T-cell (primary cell): ENCODE data around the gene TSPAN9. TPM values are rescaled to one million over a fixed set of nuclear protein-coding genes. Genes with fewer than 3 reads are reported as not detected.

Experiments used
- ATAC-seq, 4 experiments: fragments of 200-7000 bp in 3 of 4; fragments of 150-1000 bp in 1 of 4; cut with Tn5 transposase; replicated peaks in 1 of 4; 1 replicate in 3 of 4; 2 replicates in 1 of 4; pipeline ENCODE4 v1.10.0; 2021; ENCODE audit warnings: moderate library complexity in 3 of 4, mild to moderate bottlenecking in 2 of 4, moderate number of reproducible peaks in 1 of 4
- CTCF ChIA-PET, 2 donors: fragments of 300-600 bp; sonication (Branson Sonifier 250); formaldehyde crosslinking; loops; one replicate each; lab custom pipeline; 2022; ENCODE audit warnings: antibody characterized with exemption in 2 of 2; lab: Charles Lee
- POLR2A ChIA-PET, 2 donors: fragments of 300-600 bp; sonication (Branson Sonifier 250); formaldehyde crosslinking; loops; one replicate each; lab custom pipeline; 2022; ENCODE audit warnings: antibody characterized with exemption in 2 of 2; lab: Charles Lee
- DNase-seq, 35 experiments: peaks; one replicate each; pipeline versions ENCODE4 v3.0.0 to v3.0.0-alpha.2; 2013 to 2023
- H3K27ac ChIP-seq: one replicate; pipeline ENCODE4 v1.5.1; 2013; ENCODE audit warnings: low read length
- H3K27me3 ChIP-seq, 2 experiments: replicated peaks in 1 of 2; 1 replicate in 1 of 2; 2 replicates in 1 of 2; pipeline versions ENCODE4 v1.6.1 to v1.7.0; 2013; ENCODE audit warnings: low read length in 1 of 2, mixed read lengths in 1 of 2; ENCODE audit not compliant: control insufficient read depth in 2 of 2, insufficient read depth in 2 of 2; ENCODE audit errors: extremely low read depth in 1 of 2
- H3K36me3 ChIP-seq, 2 donors: 1 replicate in 1 of 2; 2 replicates in 1 of 2; pipeline versions ENCODE4 v1.6.1 to v1.7.0; 2013; ENCODE audit warnings: low read length in 1 of 2; ENCODE audit not compliant: control insufficient read depth in 2 of 2, insufficient read depth in 1 of 2; ENCODE audit errors: extremely low read depth in 1 of 2
- H3K4me1 ChIP-seq, 2 experiments: 1 replicate in 1 of 2; 2 replicates in 1 of 2; pipeline versions ENCODE4 v1.6.1 to v1.7.0; 2013; ENCODE audit warnings: low read length in 2 of 2, mixed read lengths in 1 of 2; ENCODE audit not compliant: insufficient read depth in 2 of 2, control insufficient read depth in 1 of 2; ENCODE audit errors: extremely low read depth in 1 of 2
- H3K4me3 ChIP-seq, 2 donors: 1 replicate in 1 of 2; 2 replicates in 1 of 2; pipeline versions ENCODE4 v1.5.1 to v1.7.0; 2013; ENCODE audit warnings: mild to moderate bottlenecking in 2 of 2, low read length in 1 of 2, moderate library complexity in 1 of 2; ENCODE audit not compliant: control insufficient read depth in 1 of 2; ENCODE audit errors: extremely low read depth in 1 of 2
- H3K9me3 ChIP-seq: 2 replicates; pipeline ENCODE4 v1.7.0; 2013
- H3K27ac Mint-ChIP-seq, 2 donors: one replicate each; pipeline ENCODE4 v1.8.0; 2020 to 2021; ENCODE audit warnings: mild to moderate bottlenecking in 2 of 2, mixed read lengths in 2 of 2
- H3K27me3 Mint-ChIP-seq, 2 donors: one replicate each; pipeline ENCODE4 v1.8.0; 2021 to 2022; ENCODE audit warnings: mixed read lengths in 2 of 2
- H3K36me3 Mint-ChIP-seq: one replicate; pipeline ENCODE4 v1.8.0; 2021; ENCODE audit warnings: mixed read lengths
- H3K4me1 Mint-ChIP-seq, 3 donors: one replicate each; pipeline ENCODE4 v1.8.0; 2020 to 2022; ENCODE audit warnings: mixed read lengths in 3 of 3, mild to moderate bottlenecking in 1 of 3
- H3K4me3 Mint-ChIP-seq, 3 donors: one replicate each; pipeline ENCODE4 v1.8.0; 2020 to 2022; ENCODE audit warnings: mild to moderate bottlenecking in 3 of 3, mixed read lengths in 3 of 3, moderate library complexity in 3 of 3
- H3K9me3 Mint-ChIP-seq, 3 donors: one replicate each; pipeline ENCODE4 v1.8.0; 2020 to 2022; ENCODE audit warnings: mixed read lengths in 3 of 3
- whole genome bisulfite sequencing: methylation state at CpG from one replicate; pipeline ENCODE4 v1.1.5; 2013; ENCODE audit warnings: missing lambda C conversion rate; ENCODE audit not compliant: insufficient coverage; 5-methylcytosine and 5-hydroxymethylcytosine counted together
- total RNA-seq, 35 experiments: library from RNA in 6 of 35; stranded (reverse) in 6 of 35; fragments of 120-200 nt in 1 of 35; gene quantifications; one replicate each; pipeline versions ENCODE4 v1.2.1 to v1.2.4 and lab custom pipeline; 2013 to 2026

Gene TSPAN9
- total RNA-seq, 5 donors from 2014 or later (not counting 1 experiment from before 2014, with no cell fraction given), result 0.56 to 1.1 (median 0.70) TPM

- H3K27me3 Mint-ChIP-seq, result peaks cover 12% of the 10 kb centered on the region in 2 donors
- Histone ChIP-seq H3K27ac (no peak overlapping the region), H3K4me1 (peaks cover 0 to 9% of the 10 kb centered on the region in 2 experiments), H3K36me3 (no peaks in the 10 kb centered on the region), H3K4me3 (no peak overlapping the region), H3K9me3 (no peaks in the 10 kb centered on the region), H3K27me3 (peaks cover 0 to 24% of the 10 kb centered on the region in 2 experiments)
- no peak for DNase-seq
- ChIA-PET POLR2A (no interaction called here), CTCF (interaction anchor here in 1 of 2 donors (0.5 kb wide), 1 partner anchor 390 kb away, joined by 3 read pairs; no protein-coding TSS in a partner anchor)
- H3K4me1 Mint-ChIP-seq, result peaks cover 12% of the 10 kb centered on the region in 3 donors
- 82% methylated on average over 7 of the region's 10 CpGs for WGBS
- peaks cover 11 to 28% (median 18%) of the 10 kb centered on the region in 3 donors for H3K9me3 Mint-ChIP-seq
- H3K27ac Mint-ChIP-seq, result no peak overlapping the region
- H3K36me3 Mint-ChIP-seq, result peaks cover 11% of the 10 kb centered on the region
- H3K4me3 Mint-ChIP-seq, result no peak overlapping the region
- ATAC-seq, result no peak
These were observed 24.3 kb downstream of the TSPAN9 start for GRCh38 chr12:3101309-3102024.

- H3K4me1 ChIP-seq, result peaks cover 0 to 1% of the 10 kb centered on the region in 2 experiments
- H3K27me3 ChIP-seq, result peaks cover 2 to 24% of the 10 kb centered on the region in 2 experiments
- Mint-ChIP-seq H3K27ac (no peak overlapping the region), H3K9me3 (peaks cover 11 to 25% (median 18%) of the 10 kb centered on the region in 3 donors), H3K4me1 (peaks cover 2 to 3% (median 3%) of the 10 kb centered on the region in 3 donors), H3K36me3 (peaks cover 11% of the 10 kb centered on the region), H3K4me3 (no peak overlapping the region), H3K27me3 (peaks cover 12% of the 10 kb centered on the region in 2 donors)
- ChIA-PET CTCF (interaction anchor here in 1 of 2 donors (0.7 kb wide), 1 partner anchor 56 kb away, joined by 3 read pairs; no protein-coding TSS in a partner anchor), POLR2A (no interaction called here)
- no peak overlapping the region for H3K27ac ChIP-seq
- ATAC-seq (no peak), DNase-seq (no peak)
- WGBS, result 60% methylated on average over 4 of the region's 8 CpGs
- no peaks in the 10 kb centered on the region for H3K9me3 ChIP-seq
- H3K36me3 ChIP-seq, result no peaks in the 10 kb centered on the region
- H3K4me3 ChIP-seq, result no peak overlapping the region
These were observed 25.7 kb downstream of the TSPAN9 start for GRCh38 chr12:3102771-3103410.

DNA sequence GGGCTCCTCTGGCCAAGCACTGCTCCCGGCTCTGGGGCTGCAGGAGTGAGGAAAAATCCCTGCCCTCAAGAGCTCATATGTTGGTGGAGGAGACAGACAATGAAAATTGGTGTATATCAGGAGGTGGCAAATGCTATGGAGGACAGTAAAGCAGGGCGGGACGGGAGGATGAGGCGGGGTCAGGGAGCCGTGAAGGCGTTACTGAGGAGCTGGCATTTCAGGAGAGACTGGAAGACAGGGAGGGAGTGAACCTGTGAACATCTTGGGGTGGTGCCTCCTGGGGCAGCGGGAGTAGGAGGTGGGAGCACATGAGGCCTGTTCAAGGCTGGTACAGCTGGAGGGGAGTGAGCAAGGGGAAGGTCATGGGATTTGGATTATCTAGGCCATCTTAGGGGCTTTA lies 26.6 kb downstream of the TSPAN9 start:
- DNase-seq (no peak), ATAC-seq (no peak)
- no peaks in the 10 kb centered on the region for H3K36me3 ChIP-seq
- H3K9me3 ChIP-seq, result no peaks in the 10 kb centered on the region
- Mint-ChIP-seq H3K27ac (no peak overlapping the region), H3K27me3 (peaks cover 12% of the 10 kb centered on the region in 2 donors), H3K4me3 (no peak overlapping the region), H3K9me3 (peaks cover 11 to 17% (median 16%) of the 10 kb centered on the region in 3 donors), H3K4me1 (no peaks in the 10 kb centered on the region), H3K36me3 (peaks cover 11% of the 10 kb centered on the region)
- ChIA-PET CTCF (no interaction called here), POLR2A (no interaction called here)
- no peak overlapping the region for H3K4me3 ChIP-seq
- peaks cover 2 to 22% of the 10 kb centered on the region in 2 experiments for H3K27me3 ChIP-seq
- 92% methylated on average over 6 of the region's 7 CpGs for WGBS
- H3K4me1 ChIP-seq, result no peaks in the 10 kb centered on the region
- H3K27ac ChIP-seq, result no peak overlapping the region

DNA sequence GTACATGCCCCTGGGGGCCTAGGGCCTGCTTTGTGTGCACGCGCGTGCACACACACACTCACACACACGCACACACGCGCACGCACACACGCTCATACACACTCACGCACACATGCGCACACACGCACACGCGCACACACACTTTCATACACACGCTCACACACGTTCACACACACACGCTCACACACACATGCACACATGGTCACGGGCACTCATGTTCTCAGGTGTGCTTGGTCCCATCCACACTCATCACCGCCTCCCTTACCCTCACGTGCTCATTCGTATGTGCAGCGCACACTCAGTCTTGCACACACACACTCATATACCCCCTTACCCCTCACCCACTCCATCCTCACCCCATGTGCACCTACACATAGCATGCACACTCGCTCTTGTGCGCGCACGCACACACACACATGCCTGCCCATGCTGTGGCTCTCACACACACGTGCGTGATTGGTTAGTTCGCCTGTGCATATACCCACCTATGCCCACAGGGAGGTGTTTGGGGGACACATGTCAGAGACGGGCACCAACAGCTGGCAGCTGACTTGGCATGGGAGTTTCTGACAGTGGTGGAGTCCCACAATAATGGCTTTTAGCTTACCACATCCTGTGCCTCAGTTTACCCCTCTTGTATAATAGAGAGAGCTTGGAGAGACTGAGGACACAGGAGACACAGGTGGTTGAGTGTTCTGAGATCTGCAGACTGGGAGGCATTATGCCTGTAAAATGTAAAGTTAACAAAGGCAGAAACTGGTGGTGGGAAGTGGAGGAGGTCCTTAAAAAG lies 28.7 kb downstream of the TSPAN9 start:
- no peaks in the 10 kb centered on the region for H3K36me3 ChIP-seq
- H3K27ac Mint-ChIP-seq, result no peak overlapping the region
- no peak overlapping the region for H3K4me3 ChIP-seq
- H3K9me3 ChIP-seq, result no peaks in the 10 kb centered on the region
- no peaks in the 10 kb centered on the region for H3K4me1 ChIP-seq
- H3K27me3 Mint-ChIP-seq, result peaks cover 5 to 12% of the 10 kb centered on the region in 2 donors
- H3K27me3 ChIP-seq, result peaks cover 2 to 22% of the 10 kb centered on the region in 2 experiments
- H3K9me3 Mint-ChIP-seq, result peaks cover 0 to 1% (median under 1%) of the 10 kb centered on the region in 3 donors
- H3K4me3 Mint-ChIP-seq, result no peak overlapping the region
- 89% methylated on average over 24 of the region's 29 CpGs for WGBS
- POLR2A ChIA-PET, result no interaction called here
- ATAC-seq, result no peak
- H3K27ac ChIP-seq, result no peak overlapping the region
- DNase-seq, result peak in 1 of 35 experiments; percentile 47
- H3K36me3 Mint-ChIP-seq, result no peaks in the 10 kb centered on the region
- CTCF ChIA-PET, result no interaction called here
- no peaks in the 10 kb centered on the region for H3K4me1 Mint-ChIP-seq

- no peaks in the 10 kb centered on the region for H3K9me3 Mint-ChIP-seq
- ATAC-seq (no peak), DNase-seq (no peak)
- H3K4me1 Mint-ChIP-seq, result no peaks in the 10 kb centered on the region
- Histone ChIP-seq H3K4me1 (no peaks in the 10 kb centered on the region), H3K4me3 (no peak overlapping the region), H3K27me3 (peaks cover 2 to 22% of the 10 kb centered on the region in 2 experiments), H3K27ac (no peak overlapping the region), H3K9me3 (no peaks in the 10 kb centered on the region), H3K36me3 (no peaks in the 10 kb centered on the region)
- WGBS, result 83% methylated on average over 1 of the region's 7 CpGs
- H3K4me3 Mint-ChIP-seq, result no peak overlapping the region
- CTCF ChIA-PET, result no interaction called here
- POLR2A ChIA-PET, result no interaction called here
- no peak overlapping the region for H3K27ac Mint-ChIP-seq
- peaks cover 4 to 12% of the 10 kb centered on the region in 2 donors for H3K27me3 Mint-ChIP-seq
- no peaks in the 10 kb centered on the region for H3K36me3 Mint-ChIP-seq
These were observed 29.4 kb downstream of the TSPAN9 start for GRCh38 chr12:3106579-3106978.

DNA sequence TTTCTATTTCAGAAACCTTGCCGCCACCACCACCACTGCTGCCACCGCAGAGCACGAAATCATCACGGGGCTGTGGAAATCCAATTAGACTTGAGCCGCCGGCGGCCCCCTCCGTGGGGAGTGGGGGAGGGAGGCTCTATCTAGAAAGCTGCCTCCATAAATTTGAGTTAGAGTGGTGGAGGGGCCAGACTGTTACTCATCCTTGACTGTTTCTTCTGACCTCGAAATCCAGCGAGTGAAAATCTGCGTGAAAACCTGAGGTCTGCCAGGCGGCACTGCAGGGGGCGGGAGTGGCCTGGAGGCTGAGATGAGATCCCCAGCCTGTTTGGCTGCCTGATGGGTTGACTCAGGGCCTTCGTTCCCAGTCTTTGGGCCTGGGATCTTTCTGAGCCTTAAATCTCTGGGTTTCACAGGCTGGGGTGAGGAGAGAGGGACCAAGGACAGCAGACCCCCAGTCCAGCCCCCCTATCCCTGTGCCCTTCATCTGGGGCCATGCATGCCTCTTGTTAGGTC lies 29.9 kb downstream of the TSPAN9 start:
- H3K9me3 ChIP-seq, result no peaks in the 10 kb centered on the region
- H3K36me3 Mint-ChIP-seq, result no peaks in the 10 kb centered on the region
- ATAC-seq, result no peak
- no peaks in the 10 kb centered on the region for H3K36me3 ChIP-seq
- ChIA-PET CTCF (no interaction called here), POLR2A (no interaction called here)
- 84% methylated on average over 13 of the region's 14 CpGs for WGBS
- peaks cover 2 to 22% of the 10 kb centered on the region in 2 experiments for H3K27me3 ChIP-seq
- H3K27ac ChIP-seq, result no peak overlapping the region
- H3K4me1 ChIP-seq, result no peaks in the 10 kb centered on the region
- H3K9me3 Mint-ChIP-seq, result no peaks in the 10 kb centered on the region
- no peaks in the 10 kb centered on the region for H3K4me1 Mint-ChIP-seq
- H3K27me3 Mint-ChIP-seq, result peaks cover 4 to 9% of the 10 kb centered on the region in 2 donors
- H3K4me3 ChIP-seq, result no peak overlapping the region
- H3K27ac Mint-ChIP-seq, result no peak overlapping the region
- H3K4me3 Mint-ChIP-seq, result no peak overlapping the region
- DNase-seq, result no peak
